ENCODE results near the gene ZNF148. TPM values are rescaled to one million over a fixed set of nuclear protein-coding genes. Genes with fewer than 3 reads are reported as not detected.

The ZNF148 gene
- total RNA-seq, 1 experiment from 2014 or later = 24.8 TPM

GRCh38 chr3:125325746-125326145 lies 49.4 kb downstream of the ZNF148 start:
- Mint-ChIP-seq H3K36me3 (ENCODE audit: insufficient read depth in 1 of 3, low read depth in 3 of 3) (peaks cover 0 to 10% (median 3%) of the 10 kb centered on the region in 3 experiments; a peak in 4 of 7 replicates), H3K4me3 (no peak overlapping the region), H3K4me1 (peaks cover 7 to 8% of the 10 kb centered on the region in 2 experiments; a peak in 3 of 4 replicates), H3K27ac (peak overlapping the region; percentile 9 to 41 (median 40); a peak in 5 of 7 replicates), H3K27me3 (ENCODE audit: low read depth) (no peaks in the 10 kb centered on the region), H3K9me3 (no peaks in the 10 kb centered on the region)
- no peak overlapping the region for H2BK5ac ChIP-seq (ENCODE audit: insufficient read length, low read length)
- no peak overlapping the region for H3K18ac ChIP-seq (ENCODE audit: insufficient read length, low read depth, low read length)
- H3K79me1 ChIP-seq (ENCODE audit: insufficient read depth, low read depth, low read length, poor library complexity, severe bottlenecking) = no peaks in the 10 kb centered on the region
- H3K9me3 ChIP-seq (ENCODE audit: control insufficient read depth, low read depth, low read length) = no peaks in the 10 kb centered on the region
- H2BK15ac ChIP-seq (ENCODE audit: low read depth, low read length) = no peak overlapping the region
- TF ChIP-seq, protein P1, sequence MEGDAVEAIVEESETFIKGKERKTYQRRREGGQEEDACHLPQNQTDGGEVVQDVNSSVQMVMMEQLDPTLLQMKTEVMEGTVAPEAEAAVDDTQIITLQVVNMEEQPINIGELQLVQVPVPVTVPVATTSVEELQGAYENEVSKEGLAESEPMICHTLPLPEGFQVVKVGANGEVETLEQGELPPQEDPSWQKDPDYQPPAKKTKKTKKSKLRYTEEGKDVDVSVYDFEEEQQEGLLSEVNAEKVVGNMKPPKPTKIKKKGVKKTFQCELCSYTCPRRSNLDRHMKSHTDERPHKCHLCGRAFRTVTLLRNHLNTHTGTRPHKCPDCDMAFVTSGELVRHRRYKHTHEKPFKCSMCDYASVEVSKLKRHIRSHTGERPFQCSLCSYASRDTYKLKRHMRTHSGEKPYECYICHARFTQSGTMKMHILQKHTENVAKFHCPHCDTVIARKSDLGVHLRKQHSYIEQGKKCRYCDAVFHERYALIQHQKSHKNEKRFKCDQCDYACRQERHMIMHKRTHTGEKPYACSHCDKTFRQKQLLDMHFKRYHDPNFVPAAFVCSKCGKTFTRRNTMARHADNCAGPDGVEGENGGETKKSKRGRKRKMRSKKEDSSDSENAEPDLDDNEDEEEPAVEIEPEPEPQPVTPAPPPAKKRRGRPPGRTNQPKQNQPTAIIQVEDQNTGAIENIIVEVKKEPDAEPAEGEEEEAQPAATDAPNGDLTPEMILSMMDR (conservative IDR thresholded peaks at IDR 0.05) = no peak
- no peak overlapping the region for H3K9ac ChIP-seq (ENCODE audit: extremely low read depth, insufficient read length, low read length)
- H4K20me1 ChIP-seq (ENCODE audit: control insufficient read depth, insufficient read depth, insufficient read length) = no peaks in the 10 kb centered on the region
- H3K79me2 ChIP-seq (ENCODE audit: insufficient read depth, low read length) = no peaks in the 10 kb centered on the region
- H2BK120ac ChIP-seq (ENCODE audit: low read depth, low read length, poor library complexity, severe bottlenecking) = no peak overlapping the region
- no peak overlapping the region for H3K4ac ChIP-seq (ENCODE audit: low read depth, low read length)
- H3K14ac ChIP-seq (ENCODE audit: insufficient read depth, low read length) = no peak overlapping the region
- H3K27me3 ChIP-seq (ENCODE audit: insufficient read depth, low read length) = no peaks in the 10 kb centered on the region
- no peak overlapping the region for H2AK5ac ChIP-seq (ENCODE audit: insufficient read length, low read length)
- H4K8ac ChIP-seq (replicated peaks; ENCODE audit: insufficient read length, low read depth, low read length) = no peak overlapping the region
- H3K4me2 ChIP-seq (ENCODE audit: insufficient read depth, insufficient read length, low read length) = no peak overlapping the region
- H3K23me2 ChIP-seq (ENCODE audit: insufficient read length, low read depth, low read length, poor library complexity, severe bottlenecking) = no peaks in the 10 kb centered on the region
- H4K5ac ChIP-seq (ENCODE audit: insufficient read length, low read depth, low read length) = no peak overlapping the region
- no peak overlapping the region for H3K27ac ChIP-seq (ENCODE audit: insufficient read length, low read depth, low read length)
- no peak overlapping the region for H3K56ac ChIP-seq (ENCODE audit: insufficient read length, low read depth, low read length)
- no peak overlapping the region for H2BK12ac ChIP-seq (ENCODE audit: insufficient read length, low read depth, low read length)
- H3K4me1 ChIP-seq (ENCODE audit: insufficient read depth, low read length) = no peaks in the 10 kb centered on the region
- H4K91ac ChIP-seq (ENCODE audit: insufficient read length, low read depth, low read length) = no peak overlapping the region
- H3K23ac ChIP-seq (ENCODE audit: insufficient read length, low read depth, low read length) = no peak overlapping the region
- H2BK20ac ChIP-seq (ENCODE audit: low read depth, low read length, poor library complexity, severe bottlenecking) = no peak overlapping the region
- DNase-seq = no peak
- H2AFZ ChIP-seq (ENCODE audit: low read length) = no peak overlapping the region
- H3T11ph ChIP-seq (ENCODE audit: low read length) = no peak overlapping the region

All from H9 (cell line).